Cardiac fibroblast (primary cell): ENCODE measurements around the gene ATP6V0B.

Experiments
- DNase-seq, 2 donors: peaks; one replicate each; pipeline versions ENCODE4 v3.0.0 to v3.0.0-alpha.2; 2010; ENCODE audit warnings: low read depth in 2 of 2
- H3K4me3 ChIP-seq, 2 donors: replicated peaks in 1 of 2; 1 replicate in 1 of 2; 2 replicates in 1 of 2; pipeline ENCODE4 v1.5.1; 2011; ENCODE audit warnings: low read depth in 2 of 2, low read length in 2 of 2, mild to moderate bottlenecking in 2 of 2, moderate library complexity in 1 of 2
- TF ChIP-seq, protein P1 (sequence below): IDR thresholded peaks from one replicate; pipeline ENCODE4 v1.5.1; 2011; ENCODE audit warnings: low read depth, mild to moderate bottlenecking, low read length, inconsistent platforms

The ATP6V0B gene

DNA sequence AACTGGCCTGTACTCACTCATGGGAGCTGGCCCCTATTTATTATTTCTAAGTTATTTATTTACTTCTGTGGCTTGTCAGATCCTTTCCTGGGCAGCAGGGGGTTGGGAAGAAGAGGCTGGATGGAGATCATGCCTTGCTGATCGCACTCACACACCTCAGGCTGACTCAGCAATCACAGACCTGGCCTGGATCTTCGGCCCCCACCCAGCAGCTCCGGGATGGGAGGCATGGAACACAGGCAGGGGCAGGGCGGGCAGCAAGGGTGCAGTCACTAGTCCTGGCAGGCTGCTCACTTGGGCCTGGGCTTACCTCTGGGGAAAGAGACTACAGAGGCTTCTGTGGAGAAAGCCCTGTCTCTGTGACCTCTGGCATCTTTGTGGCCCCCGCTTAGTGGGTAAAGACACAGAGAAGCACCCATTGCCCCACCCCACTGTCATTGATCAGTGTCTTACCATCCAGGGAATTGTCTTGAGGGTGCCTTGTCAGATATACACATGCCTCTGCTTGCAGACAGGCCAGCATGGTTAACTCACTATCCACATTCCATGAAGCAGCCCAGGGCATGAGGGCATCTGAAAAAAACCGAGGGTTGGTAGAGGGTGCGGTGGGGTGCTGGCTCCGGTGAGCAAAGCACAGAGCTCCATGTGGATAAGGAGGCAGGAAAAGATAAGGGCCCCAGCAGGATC is 37.4 kb upstream of the ATP6V0B start:
- DNase-seq: no peak
- no peak overlapping the region for H3K4me3 ChIP-seq
- TF ChIP-seq, protein P1, sequence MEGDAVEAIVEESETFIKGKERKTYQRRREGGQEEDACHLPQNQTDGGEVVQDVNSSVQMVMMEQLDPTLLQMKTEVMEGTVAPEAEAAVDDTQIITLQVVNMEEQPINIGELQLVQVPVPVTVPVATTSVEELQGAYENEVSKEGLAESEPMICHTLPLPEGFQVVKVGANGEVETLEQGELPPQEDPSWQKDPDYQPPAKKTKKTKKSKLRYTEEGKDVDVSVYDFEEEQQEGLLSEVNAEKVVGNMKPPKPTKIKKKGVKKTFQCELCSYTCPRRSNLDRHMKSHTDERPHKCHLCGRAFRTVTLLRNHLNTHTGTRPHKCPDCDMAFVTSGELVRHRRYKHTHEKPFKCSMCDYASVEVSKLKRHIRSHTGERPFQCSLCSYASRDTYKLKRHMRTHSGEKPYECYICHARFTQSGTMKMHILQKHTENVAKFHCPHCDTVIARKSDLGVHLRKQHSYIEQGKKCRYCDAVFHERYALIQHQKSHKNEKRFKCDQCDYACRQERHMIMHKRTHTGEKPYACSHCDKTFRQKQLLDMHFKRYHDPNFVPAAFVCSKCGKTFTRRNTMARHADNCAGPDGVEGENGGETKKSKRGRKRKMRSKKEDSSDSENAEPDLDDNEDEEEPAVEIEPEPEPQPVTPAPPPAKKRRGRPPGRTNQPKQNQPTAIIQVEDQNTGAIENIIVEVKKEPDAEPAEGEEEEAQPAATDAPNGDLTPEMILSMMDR: no peak

DNA sequence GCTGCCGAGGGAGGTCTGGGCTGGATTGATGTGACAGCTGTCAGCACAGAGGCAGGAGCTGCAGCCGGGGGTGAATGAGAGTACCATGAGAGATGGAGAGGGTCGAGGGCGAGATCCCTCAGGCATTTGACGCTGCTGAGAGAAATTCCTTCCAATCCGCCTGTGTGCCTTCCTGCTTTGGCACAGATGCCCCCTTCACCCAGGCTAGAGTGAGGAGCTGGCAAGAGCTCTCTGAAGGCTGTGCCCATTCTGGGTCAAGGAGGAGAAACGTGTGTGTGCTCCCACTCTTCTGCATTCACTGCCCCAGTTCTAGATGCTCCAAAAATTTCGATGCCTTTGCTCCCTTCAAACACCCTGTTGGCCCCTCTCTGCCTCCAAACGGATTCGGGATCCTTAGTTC is 36.4 kb upstream of the ATP6V0B start:
- TF ChIP-seq, protein P1: no peak
- H3K4me3 ChIP-seq: no peak overlapping the region
- no peak for DNase-seq

DNA sequence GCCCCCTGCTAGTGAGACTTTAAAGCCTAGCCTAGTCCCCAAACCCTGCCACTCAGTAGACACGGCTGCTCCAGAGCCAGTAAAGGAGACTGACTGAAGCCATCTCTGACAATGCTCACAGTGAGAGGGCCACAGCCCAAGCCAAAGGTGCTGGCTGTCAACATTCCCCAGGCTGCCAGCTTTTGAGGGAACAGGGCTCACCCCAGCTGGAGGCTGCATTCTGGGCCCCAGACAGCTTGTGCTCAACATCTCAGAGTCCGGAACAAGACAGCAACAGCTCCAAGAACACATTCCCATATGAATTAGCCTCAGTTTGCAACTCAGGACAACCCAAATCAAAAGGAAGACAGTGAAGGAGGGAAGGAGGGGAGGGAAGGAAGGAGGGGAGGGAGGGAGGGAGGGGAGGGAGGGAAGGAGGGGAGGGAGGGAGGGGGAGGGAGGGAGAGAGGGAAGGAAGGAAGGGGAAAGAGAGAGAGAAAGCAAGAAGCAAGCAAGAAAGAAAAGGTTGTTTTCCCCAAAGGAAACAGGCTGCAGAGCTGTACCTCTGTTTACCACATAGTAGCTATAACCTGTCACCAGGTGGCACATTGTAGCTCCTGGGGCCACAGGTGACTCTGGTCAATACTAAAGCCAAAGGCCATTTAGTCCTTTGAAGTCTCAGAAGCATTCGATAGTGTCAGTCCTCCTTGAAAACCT is 35.7 kb upstream of the ATP6V0B start:
- no peak overlapping the region for H3K4me3 ChIP-seq
- DNase-seq: no peak
- TF ChIP-seq, protein P1: no peak

DNA sequence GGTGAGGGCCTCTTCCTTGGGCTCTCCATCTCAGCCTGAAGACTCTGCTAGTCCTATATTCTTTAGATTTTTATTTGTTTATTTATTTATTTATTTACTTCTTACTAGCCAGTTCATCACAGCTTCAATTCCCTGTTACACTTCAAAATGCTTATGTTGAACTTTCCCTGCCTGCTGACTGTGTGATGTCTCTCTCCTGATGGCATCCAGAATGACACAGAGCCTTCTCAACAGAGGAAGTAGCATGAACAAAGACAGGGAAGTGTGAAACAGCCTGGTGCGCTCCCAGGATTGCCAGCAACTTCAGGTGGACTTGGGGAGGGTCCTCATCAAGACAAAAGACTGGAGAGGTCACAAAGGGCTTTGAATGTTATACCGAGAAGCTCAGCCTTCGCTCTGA is 32.3 kb upstream of the ATP6V0B start:
- H3K4me3 ChIP-seq: no peak overlapping the region
- DNase-seq: no peak
- TF ChIP-seq, protein P1: no peak

DNA sequence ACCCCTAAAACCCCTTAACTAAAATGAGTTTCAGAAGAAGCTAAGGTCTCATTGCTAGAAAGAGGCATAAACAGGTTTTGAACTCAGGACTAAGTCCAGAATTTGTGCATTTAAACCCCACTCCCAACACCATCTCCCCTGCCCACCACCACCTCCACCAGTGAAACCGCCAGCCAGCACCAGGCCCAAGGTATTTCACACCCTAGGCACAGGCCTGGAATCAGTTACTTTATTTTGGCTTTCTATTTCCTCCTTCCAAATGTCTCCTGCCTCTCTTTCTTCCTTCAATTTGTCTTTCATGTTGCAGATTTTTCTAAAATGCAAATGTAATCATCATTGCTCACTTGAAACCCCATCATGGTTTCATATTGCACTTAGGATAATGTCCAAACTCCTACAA is 29.9 kb upstream of the ATP6V0B start:
- DNase-seq: no peak
- TF ChIP-seq, protein P1: no peak
- no peak overlapping the region for H3K4me3 ChIP-seq

DNA sequence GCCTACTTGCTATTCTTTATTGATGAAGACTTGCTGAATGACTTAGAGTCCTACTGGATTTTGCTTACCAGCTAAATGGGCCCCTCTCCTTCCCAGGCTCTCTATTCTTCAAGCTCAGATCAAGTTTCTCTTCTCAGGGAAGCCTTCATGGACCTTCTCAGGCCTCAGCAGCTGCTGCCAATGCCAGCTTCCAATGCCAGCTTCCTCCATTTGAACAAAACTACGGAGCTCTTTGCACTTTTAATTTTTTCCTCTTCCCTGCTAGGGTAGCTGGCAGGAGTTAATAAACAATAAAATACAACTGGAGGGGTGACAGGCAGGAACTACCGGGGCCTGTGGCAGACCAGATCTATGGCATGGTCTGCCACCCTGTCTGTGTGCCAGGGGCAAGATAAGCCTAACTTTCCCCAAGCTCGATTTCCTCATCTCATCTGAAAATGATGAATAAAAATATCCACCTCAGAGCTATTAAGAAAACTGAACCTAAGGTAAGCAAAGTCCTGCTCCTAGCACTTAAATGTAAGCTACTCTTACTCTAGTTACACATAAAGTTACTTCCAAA is 29.0 kb upstream of the ATP6V0B start:
- TF ChIP-seq, protein P1: no peak
- peak overlapping the region; percentile 86 to 94 for H3K4me3 ChIP-seq
- DNase-seq: no peak
